SK-N-MC (cell line): ENCODE results near the gene SLC5A1.
"Not testable (repeated sequence)": the region's sequence is repeated elsewhere in the genome, so short reads cannot be mapped to it uniquely, and the experiment has no call there.

Source experiments
- DNase-seq: peaks from one replicate; pipeline ENCODE4 v3.0.0-alpha.2; 2011; ENCODE audit warnings: low read depth, low spot score
- H3K27ac ChIP-seq: fragments of 200-600 bp; sonication (generic); 2 replicates; pipeline ENCODE4 v1.5.1; 2016; ENCODE audit warnings: mixed run types
- H3K36me3 ChIP-seq: fragments of 200-600 bp; sonication (generic); 2 replicates; pipeline ENCODE4 v1.6.1; 2017; ENCODE audit warnings: antibody characterized with exemption, low read length, mixed read lengths; ENCODE audit not compliant: insufficient read depth
- H3K4me3 ChIP-seq: fragments of 200-600 bp; sonication (generic); 2 replicates; pipeline ENCODE4 v1.5.1; 2016
- H3K9ac ChIP-seq: fragments of 200-600 bp; sonication (generic); 2 replicates; pipeline ENCODE4 v1.8.0; 2017; ENCODE audit warnings: mixed run types, mixed read lengths; ENCODE audit not compliant: insufficient read length
- H3K9me3 ChIP-seq: fragments of 200-600 bp; sonication (generic); 2 replicates; pipeline ENCODE4 v1.6.1; 2017; ENCODE audit warnings: low read depth, mild to moderate bottlenecking, antibody characterized with exemption, low read length, moderate library complexity, mixed read lengths
- EZH2 ChIP-seq: fragments of 200-600 bp; sonication (generic); IDR thresholded peaks from one replicate; pipeline ENCODE4 v1.6.1; 2017; ENCODE audit warnings: antibody characterized with exemption
- FOXP2 ChIP-seq: optimal IDR thresholded peaks from 2 replicates; pipeline ENCODE3; 2011; ENCODE audit warnings: mild to moderate bottlenecking, moderate library complexity; ENCODE audit not compliant: insufficient read depth; ENCODE audit errors: extremely low read length, control extremely low read depth
- POLR2AphosphoS5 ChIP-seq: IDR thresholded peaks from 2 replicates; pipeline ENCODE4 v1.6.1; 2012; ENCODE audit warnings: mild to moderate bottlenecking, low read depth, low read length, borderline replicate concordance

The SLC5A1 gene

DNA sequence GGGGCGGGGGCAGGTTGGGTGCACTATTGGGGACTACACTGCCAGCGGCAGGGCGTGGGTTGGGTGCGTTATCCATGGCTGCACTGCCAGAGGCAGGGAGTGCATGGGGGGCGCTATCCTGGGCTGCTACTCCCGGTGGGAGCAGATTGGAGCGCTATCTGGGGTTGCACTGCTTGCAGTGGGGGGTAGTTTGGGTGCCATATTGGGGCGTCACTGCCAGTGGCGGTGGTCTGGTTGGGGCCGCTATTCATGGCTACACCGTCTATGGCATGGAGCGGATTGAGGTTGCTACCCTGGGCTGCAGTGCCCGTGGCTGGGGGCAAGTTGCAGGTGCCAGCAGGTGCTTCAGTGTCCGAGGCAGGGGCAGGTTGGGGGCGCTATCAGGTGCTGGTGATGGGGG, 79.8 kb downstream of the SLC5A1 start:
- Histone ChIP-seq H3K4me3 (no peak overlapping the region), H3K9ac (no peak overlapping the region), H3K36me3 (no peaks in the 10 kb centered on the region), H3K9me3 (no peaks in the 10 kb centered on the region), H3K27ac (no peak overlapping the region)
- TF ChIP-seq EZH2 (no peak), POLR2AphosphoS5 (no peak), FOXP2 (no peak)
- DNase-seq: no peak

GRCh38 chr22:32123657-32124056, 80.6 kb downstream of the SLC5A1 start:
- Histone ChIP-seq H3K9ac (no peak overlapping the region), H3K36me3 (no peaks in the 10 kb centered on the region), H3K27ac (no peak overlapping the region), H3K4me3 (no peak overlapping the region), H3K9me3 (no peaks in the 10 kb centered on the region)
- TF ChIP-seq EZH2 (no peak), POLR2AphosphoS5 (no peak), FOXP2 (no peak)
- DNase-seq: no peak

GRCh38 chr22:32127904-32128303, 84.8 kb downstream of the SLC5A1 start:
- H3K4me3 ChIP-seq: no peak overlapping the region
- H3K9me3 ChIP-seq: no peaks in the 10 kb centered on the region
- no peaks in the 10 kb centered on the region for H3K36me3 ChIP-seq
- H3K27ac ChIP-seq: no peak overlapping the region
- no peak for TF ChIP-seq POLR2AphosphoS5
- DNase-seq: no peak
- no peak overlapping the region for H3K9ac ChIP-seq

DNA sequence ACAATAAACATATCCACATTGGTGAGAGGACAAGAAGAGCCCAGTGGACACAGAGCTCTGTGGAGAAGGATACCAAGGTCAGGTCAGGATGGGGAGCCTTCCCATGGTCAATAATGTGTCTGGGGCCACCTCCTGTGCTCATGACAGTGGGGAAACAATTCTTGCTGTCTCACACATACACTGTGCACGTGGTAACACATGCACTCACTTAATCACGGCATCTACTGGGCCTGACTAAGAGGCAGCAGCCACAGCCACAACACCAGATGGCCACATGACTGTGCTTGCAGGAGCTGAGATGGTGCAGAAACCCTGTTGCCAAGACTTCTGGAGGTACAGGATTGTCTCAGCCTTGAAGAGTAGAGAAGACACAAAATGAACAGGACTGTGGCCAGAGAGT, 87.4 kb downstream of the SLC5A1 start:
- TF ChIP-seq FOXP2: no peak
- TF ChIP-seq EZH2: no peak
- TF ChIP-seq POLR2AphosphoS5: no peak
- Histone ChIP-seq H3K36me3 (no peaks in the 10 kb centered on the region), H3K9me3 (no peaks in the 10 kb centered on the region), H3K9ac (no peak overlapping the region), H3K27ac (no peak overlapping the region), H3K4me3 (no peak overlapping the region)
- DNase-seq: no peak

DNA sequence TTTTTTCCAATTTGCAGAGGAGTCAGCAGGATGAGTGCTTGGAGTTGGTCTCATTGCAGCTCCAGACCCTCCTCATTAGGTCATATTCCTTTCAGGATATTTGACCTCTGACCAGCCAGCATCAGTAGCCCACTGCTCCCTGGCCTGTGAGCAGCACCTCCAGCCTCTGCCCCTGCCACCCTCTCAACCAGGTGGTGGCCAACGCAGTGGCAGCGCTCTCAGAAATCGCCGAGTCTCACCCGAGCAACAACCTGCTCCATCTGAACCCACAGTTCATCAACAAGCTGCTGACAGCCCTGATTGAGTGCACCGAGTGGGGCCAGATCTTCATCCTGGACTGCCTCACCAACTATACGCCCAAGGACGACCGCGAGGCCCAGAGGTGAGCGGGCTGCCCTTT, 89.1 kb downstream of the SLC5A1 start:
- DNase-seq: no peak
- no peak overlapping the region for H3K27ac ChIP-seq
- no peaks in the 10 kb centered on the region for H3K36me3 ChIP-seq
- H3K9me3 ChIP-seq: no peaks in the 10 kb centered on the region
- H3K4me3 ChIP-seq: no peak overlapping the region
- H3K9ac ChIP-seq: no peak overlapping the region
- TF ChIP-seq FOXP2: no peak
- no peak for TF ChIP-seq POLR2AphosphoS5
- TF ChIP-seq EZH2: no peak

GRCh38 chr22:32132783-32133182, 89.7 kb downstream of the SLC5A1 start:
- Histone ChIP-seq H3K9ac (no peak overlapping the region), H3K27ac (no peak overlapping the region), H3K36me3 (no peaks in the 10 kb centered on the region), H3K9me3 (no peaks in the 10 kb centered on the region), H3K4me3 (no peak overlapping the region)
- TF ChIP-seq EZH2 (no peak), FOXP2 (no peak), POLR2AphosphoS5 (no peak)
- DNase-seq: no peak

DNA sequence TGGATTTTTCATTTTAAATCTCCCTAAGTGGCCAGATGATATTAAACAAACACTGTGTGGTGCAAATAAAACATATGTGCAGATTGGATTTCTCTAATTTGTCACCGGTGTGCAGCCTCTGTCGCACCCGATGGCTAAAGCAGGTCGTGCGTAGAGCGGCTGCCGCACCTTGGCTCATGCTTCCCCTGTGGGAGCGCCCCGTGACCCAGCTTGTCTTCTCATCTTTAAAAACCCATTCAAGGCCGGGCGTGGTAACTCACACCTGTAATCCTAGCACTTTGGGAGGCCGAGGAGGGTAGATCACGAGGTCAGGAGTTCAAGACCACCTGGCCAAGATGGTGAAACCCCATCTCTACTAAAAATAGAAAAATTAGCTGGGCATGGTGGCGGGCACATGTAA, 91.7 kb downstream of the SLC5A1 start:
- not testable (repeated sequence) for DNase-seq, H3K36me3 ChIP-seq, H3K27ac ChIP-seq, H3K9ac ChIP-seq, H3K4me3 ChIP-seq, H3K9me3 ChIP-seq

- not testable (repeated sequence) for H3K9me3 ChIP-seq, H3K36me3 ChIP-seq, H3K27ac ChIP-seq, H3K9ac ChIP-seq, DNase-seq, H3K4me3 ChIP-seq
These were observed 92.9 kb downstream of the SLC5A1 start for GRCh38 chr22:32135958-32136357.

DNA sequence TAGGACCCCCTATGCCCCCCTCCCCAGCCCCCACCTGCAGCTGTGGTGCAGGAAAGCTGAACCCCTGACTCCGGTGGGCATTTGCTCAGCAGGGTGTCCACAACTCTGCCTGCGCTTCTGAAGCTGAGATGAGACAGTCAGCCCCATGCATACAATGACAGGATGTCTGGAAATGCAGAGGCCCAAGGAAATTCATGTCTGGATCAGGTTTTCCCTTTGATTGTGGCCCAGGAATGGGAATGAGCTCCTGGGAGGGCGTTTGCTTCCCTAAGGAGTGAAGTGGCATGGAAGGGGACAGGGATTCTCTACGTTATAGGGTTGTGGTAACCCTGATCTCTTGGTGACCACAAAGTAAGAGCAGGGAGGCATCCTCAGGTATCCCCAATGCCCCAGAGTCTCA, 93.8 kb downstream of the SLC5A1 start:
- not testable (repeated sequence) for H3K4me3 ChIP-seq, DNase-seq, H3K36me3 ChIP-seq, H3K27ac ChIP-seq, H3K9me3 ChIP-seq, H3K9ac ChIP-seq

DNA sequence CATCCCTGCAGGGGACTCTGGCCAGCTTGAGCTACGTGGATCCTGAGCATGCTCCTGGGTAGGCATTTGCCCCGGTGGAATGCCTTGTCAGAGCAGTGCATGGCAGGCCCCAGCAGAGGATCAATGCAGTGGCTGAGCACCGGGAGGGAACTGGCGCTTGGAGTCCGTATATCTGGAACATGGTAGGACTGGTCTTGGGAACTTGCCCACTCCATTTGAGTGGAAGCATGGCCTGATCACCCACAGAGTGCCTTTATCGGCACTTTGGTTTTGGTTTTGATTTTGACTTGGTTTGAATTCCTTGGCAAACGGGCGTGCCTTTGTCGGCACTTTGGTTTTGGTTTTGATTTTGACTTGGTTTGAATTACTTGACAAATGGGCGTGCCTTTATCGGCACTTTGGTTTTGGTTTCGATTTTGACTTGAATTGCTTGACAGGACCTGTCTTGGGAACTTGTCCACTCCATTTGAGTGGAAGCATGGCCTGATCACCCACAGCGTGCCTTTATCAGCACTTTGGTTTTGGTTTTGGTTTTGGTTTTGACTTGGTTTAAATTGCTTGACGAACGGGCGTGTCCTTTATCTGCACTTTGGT, 94.8 kb downstream of the SLC5A1 start:
- H3K27ac ChIP-seq, H3K9me3 ChIP-seq, H3K9ac ChIP-seq, DNase-seq, H3K36me3 ChIP-seq: not testable (repeated sequence)
- H3K4me3 ChIP-seq: peak overlapping the region; percentile 53

DNA sequence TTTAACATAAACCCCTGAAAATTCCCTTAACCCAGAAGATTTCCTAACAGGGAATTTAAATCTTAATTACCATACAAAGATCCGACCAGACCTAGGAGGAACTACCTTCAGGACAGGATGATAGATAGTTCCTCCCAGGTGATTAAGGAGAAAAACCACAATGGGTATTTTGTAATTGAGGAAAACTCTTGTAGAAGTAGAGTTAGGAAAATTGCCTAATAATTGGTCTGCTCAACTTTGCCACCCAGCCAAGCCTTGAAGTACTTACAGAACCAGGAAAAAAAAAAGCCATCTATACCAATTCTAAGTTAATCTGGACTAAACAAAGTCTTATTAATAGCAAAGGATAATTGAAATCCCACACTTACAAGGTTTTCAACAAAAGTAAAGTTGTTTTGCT, 95.5 kb downstream of the SLC5A1 start:
- not testable (repeated sequence) for H3K4me3 ChIP-seq, H3K9me3 ChIP-seq, H3K36me3 ChIP-seq, DNase-seq, H3K9ac ChIP-seq, H3K27ac ChIP-seq

- H3K4me3 ChIP-seq, H3K9me3 ChIP-seq, DNase-seq, H3K36me3 ChIP-seq, H3K27ac ChIP-seq, H3K9ac ChIP-seq: not testable (repeated sequence)
These were observed 97.6 kb downstream of the SLC5A1 start for GRCh38 chr22:32140688-32141087.
